Measurements from ENCODE around the gene STN1. TPM values are rescaled to one million over a fixed set of nuclear protein-coding genes. Genes with fewer than 3 reads are reported as not detected.

Gene STN1
- total RNA-seq, 1 experiment from 2014 or later: 14.3 TPM

DNA sequence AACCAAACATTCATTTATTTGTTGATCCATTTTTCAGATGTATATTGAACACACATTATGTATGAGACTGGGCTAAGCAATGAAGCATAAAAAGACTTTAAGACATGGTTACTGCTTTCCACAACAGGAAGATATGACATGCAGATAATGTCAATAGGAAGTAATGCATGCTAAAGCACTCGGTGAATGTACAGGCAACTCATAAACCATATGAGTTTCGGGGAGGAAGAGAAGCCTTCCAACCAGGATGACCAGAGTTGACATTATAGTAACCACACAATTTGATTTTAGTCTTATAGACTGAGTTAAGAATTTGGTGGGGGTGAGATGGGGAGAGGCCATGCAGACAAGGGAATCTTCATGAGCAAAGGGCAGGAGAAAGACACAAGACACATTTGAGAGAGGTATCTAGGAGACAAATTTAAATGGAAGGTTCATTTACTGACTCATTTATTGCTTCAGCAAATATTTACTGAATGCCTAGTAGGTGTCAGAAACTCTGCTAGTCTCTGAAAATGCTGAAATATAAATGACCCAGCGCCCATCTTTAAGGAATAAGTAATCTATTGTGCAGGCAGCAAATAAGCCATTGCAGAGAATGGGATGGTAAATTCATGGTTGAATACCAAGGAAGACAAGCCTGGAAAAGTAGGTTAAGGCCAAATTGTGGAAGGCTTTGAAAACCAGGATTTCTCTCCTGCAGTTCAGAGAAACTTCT, 30.0 kb upstream of the STN1 start:
- Histone ChIP-seq H3K27me3 (replicated peaks; ENCODE audit: insufficient read depth, low read depth, low read length, poor library complexity) (no peaks in the 10 kb centered on the region), H3K9me3 (ENCODE audit: low read depth, low read length, poor library complexity, severe bottlenecking) (no peaks in the 10 kb centered on the region), H3K36me3 (ENCODE audit: insufficient read depth, low read length, poor library complexity, severe bottlenecking) (no peaks in the 10 kb centered on the region), H3K4me1 (ENCODE audit: insufficient read depth, low read length, poor library complexity, severe bottlenecking) (no peaks in the 10 kb centered on the region), H3K4me3 (ENCODE audit: low read depth, low read length, poor library complexity, severe bottlenecking) (no peak overlapping the region), H3K27ac (ENCODE audit: low read depth, low read length, poor library complexity, severe bottlenecking) (no peak overlapping the region)
- intact Hi-C loops (cut with micrococcal nuclease; ENCODE audit: unreplicated experiment): no loop called here
- ChIA-PET POLR2A (ENCODE audit: low non-redundant PET) (no interaction called here), CTCF (no interaction called here)
- no TSS peak for BruUV-seq (replicated peaks)
- TF ChIP-seq, protein P1, sequence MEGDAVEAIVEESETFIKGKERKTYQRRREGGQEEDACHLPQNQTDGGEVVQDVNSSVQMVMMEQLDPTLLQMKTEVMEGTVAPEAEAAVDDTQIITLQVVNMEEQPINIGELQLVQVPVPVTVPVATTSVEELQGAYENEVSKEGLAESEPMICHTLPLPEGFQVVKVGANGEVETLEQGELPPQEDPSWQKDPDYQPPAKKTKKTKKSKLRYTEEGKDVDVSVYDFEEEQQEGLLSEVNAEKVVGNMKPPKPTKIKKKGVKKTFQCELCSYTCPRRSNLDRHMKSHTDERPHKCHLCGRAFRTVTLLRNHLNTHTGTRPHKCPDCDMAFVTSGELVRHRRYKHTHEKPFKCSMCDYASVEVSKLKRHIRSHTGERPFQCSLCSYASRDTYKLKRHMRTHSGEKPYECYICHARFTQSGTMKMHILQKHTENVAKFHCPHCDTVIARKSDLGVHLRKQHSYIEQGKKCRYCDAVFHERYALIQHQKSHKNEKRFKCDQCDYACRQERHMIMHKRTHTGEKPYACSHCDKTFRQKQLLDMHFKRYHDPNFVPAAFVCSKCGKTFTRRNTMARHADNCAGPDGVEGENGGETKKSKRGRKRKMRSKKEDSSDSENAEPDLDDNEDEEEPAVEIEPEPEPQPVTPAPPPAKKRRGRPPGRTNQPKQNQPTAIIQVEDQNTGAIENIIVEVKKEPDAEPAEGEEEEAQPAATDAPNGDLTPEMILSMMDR (conservative IDR thresholded peaks at IDR 0.05; ENCODE audit: low read depth, low read length): no peak
- TF ChIP-seq EZH2 (IDR thresholded peaks at IDR 0.05; ENCODE audit: borderline replicate concordance, low read depth, low read length, poor library complexity, severe bottlenecking): no peak
- DNase-seq (ENCODE audit: low spot score): no peak

DNA sequence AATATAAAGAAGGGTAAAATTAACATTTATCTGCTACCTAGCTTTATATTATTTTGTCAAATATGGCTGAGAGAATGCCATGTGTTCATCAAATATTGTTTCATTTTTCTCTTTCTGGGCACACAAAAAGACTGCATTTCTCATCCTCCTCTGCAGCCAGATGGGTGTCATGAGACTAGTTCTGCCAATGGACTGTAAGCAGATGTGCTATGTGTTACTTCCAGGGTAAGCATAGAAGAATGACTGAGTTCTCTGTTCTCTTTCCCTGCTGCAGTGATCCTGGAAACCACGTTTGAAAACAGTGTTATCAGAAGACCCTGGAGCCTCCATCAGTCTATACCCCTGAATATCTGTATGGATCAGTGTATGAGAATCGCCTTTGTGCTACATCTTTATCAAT, 24.9 kb upstream of the STN1 start:
- CTCF ChIA-PET: no interaction called here
- POLR2A ChIA-PET (ENCODE audit: low non-redundant PET): no interaction called here
- no peaks in the 10 kb centered on the region for H3K36me3 ChIP-seq (ENCODE audit: insufficient read depth, low read length, poor library complexity, severe bottlenecking)
- H3K9me3 ChIP-seq (ENCODE audit: low read depth, low read length, poor library complexity, severe bottlenecking): no peaks in the 10 kb centered on the region
- no peak overlapping the region for H3K27ac ChIP-seq (ENCODE audit: low read depth, low read length, poor library complexity, severe bottlenecking)
- intact Hi-C loops (cut with micrococcal nuclease; ENCODE audit: unreplicated experiment): no loop called here
- no peak for DNase-seq (ENCODE audit: low spot score)
- BruUV-seq (replicated peaks): no TSS peak
- TF ChIP-seq EZH2 (IDR thresholded peaks at IDR 0.05; ENCODE audit: borderline replicate concordance, low read depth, low read length, poor library complexity, severe bottlenecking): no peak
- TF ChIP-seq, protein P1 (conservative IDR thresholded peaks at IDR 0.05; ENCODE audit: low read depth, low read length): no peak
- no peaks in the 10 kb centered on the region for H3K4me1 ChIP-seq (ENCODE audit: insufficient read depth, low read length, poor library complexity, severe bottlenecking)
- H3K27me3 ChIP-seq (replicated peaks; ENCODE audit: insufficient read depth, low read depth, low read length, poor library complexity): no peaks in the 10 kb centered on the region
- no peak overlapping the region for H3K4me3 ChIP-seq (ENCODE audit: low read depth, low read length, poor library complexity, severe bottlenecking)

DNA sequence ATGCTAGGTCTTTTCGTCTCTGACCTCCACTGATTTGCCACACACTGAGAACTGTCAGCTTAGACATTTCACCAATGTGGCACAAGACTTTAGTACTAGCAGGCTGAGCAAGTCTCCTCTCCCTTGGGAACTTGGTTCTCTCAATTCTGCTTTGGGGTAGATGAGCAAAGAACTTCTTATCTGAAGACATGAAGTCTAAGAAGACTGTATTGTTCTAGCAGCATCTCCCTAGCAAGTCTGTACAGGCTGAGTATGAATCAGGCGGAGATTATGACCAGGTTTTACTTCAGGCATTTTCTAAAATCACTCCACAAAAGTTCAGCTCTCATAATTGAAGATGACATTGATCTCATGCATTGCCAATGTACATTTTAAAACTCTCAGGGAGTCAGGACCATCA, 23.8 kb upstream of the STN1 start:
- Histone ChIP-seq H3K36me3 (ENCODE audit: insufficient read depth, low read length, poor library complexity, severe bottlenecking) (no peaks in the 10 kb centered on the region), H3K27me3 (replicated peaks; ENCODE audit: insufficient read depth, low read depth, low read length, poor library complexity) (no peaks in the 10 kb centered on the region), H3K9me3 (ENCODE audit: low read depth, low read length, poor library complexity, severe bottlenecking) (no peaks in the 10 kb centered on the region), H3K4me1 (ENCODE audit: insufficient read depth, low read length, poor library complexity, severe bottlenecking) (no peaks in the 10 kb centered on the region), H3K4me3 (ENCODE audit: low read depth, low read length, poor library complexity, severe bottlenecking) (no peak overlapping the region), H3K27ac (ENCODE audit: low read depth, low read length, poor library complexity, severe bottlenecking) (no peak overlapping the region)
- CTCF ChIA-PET: no interaction called here
- no peak for DNase-seq (ENCODE audit: low spot score)
- POLR2A ChIA-PET (ENCODE audit: low non-redundant PET): no interaction called here
- no peak for TF ChIP-seq EZH2 (IDR thresholded peaks at IDR 0.05; ENCODE audit: borderline replicate concordance, low read depth, low read length, poor library complexity, severe bottlenecking)
- TF ChIP-seq, protein P1 (conservative IDR thresholded peaks at IDR 0.05; ENCODE audit: low read depth, low read length): no peak
- no TSS peak for BruUV-seq (replicated peaks)
- intact Hi-C loops (cut with micrococcal nuclease; ENCODE audit: unreplicated experiment): no loop called here

All from A673 (cell line).